RWPE2 (cell line): ENCODE data around the gene TBC1D5.

Source experiments
- ATAC-seq: fragments of 200-7000 bp; cut with Tn5 transposase; 3 replicates; pipeline ENCODE4 v1.9.1; 2021; ENCODE audit warnings: low read depth
- DNase-seq: peaks from one replicate; pipeline ENCODE4 v3.0.0-alpha.2; 2020; ENCODE audit warnings: low spot score
- H3K27ac ChIP-seq: fragments of 450-650 bp; 2 replicates; pipeline ENCODE4 v1.5.1; 2017; ENCODE audit warnings: mild to moderate bottlenecking; ENCODE audit not compliant: poor library complexity, severe bottlenecking
- H3K27me3 ChIP-seq: fragments of 250-450 bp; sonication (Bioruptor Pico); 2 replicates; pipeline ENCODE4 v1.5.1; 2021; ENCODE audit warnings: mild to moderate bottlenecking, moderate library complexity; ENCODE audit not compliant: insufficient read depth, poor library complexity, severe bottlenecking
- H3K36me3 ChIP-seq: fragments of 250-450 bp; sonication (Bioruptor Pico); 2 replicates; pipeline ENCODE4 v1.5.1; 2020; ENCODE audit warnings: low read depth, mild to moderate bottlenecking, moderate library complexity
- H3K4me1 ChIP-seq: fragments of 250-450 bp; sonication (Bioruptor Pico); 2 replicates; pipeline ENCODE4 v1.5.1; 2021; ENCODE audit warnings: mild to moderate bottlenecking, moderate library complexity; ENCODE audit not compliant: insufficient read depth, poor library complexity, severe bottlenecking
- H3K4me3 ChIP-seq: fragments of 250-450 bp; sonication (Bioruptor Pico); 2 replicates; pipeline ENCODE4 v1.5.1; 2021; ENCODE audit warnings: mild to moderate bottlenecking, moderate library complexity; ENCODE audit not compliant: severe bottlenecking
- H3K9me3 ChIP-seq: fragments of 250-450 bp; sonication (Bioruptor Pico); 2 replicates; pipeline ENCODE4 v1.5.1; 2021; ENCODE audit warnings: mild to moderate bottlenecking, moderate library complexity; ENCODE audit not compliant: severe bottlenecking
- CTCF ChIP-seq: fragments of 450-650 bp; IDR thresholded peaks from one replicate; pipeline ENCODE4 v1.5.1; 2017; ENCODE audit warnings: mild to moderate bottlenecking, moderate library complexity; ENCODE audit not compliant: poor library complexity, severe bottlenecking

TBC1D5 gene

GRCh38 chr3:17234382-17234781 is 508.0 kb downstream of the TBC1D5 start:
- Histone ChIP-seq H3K9me3 (no peaks in the 10 kb centered on the region), H3K27me3 (no peaks in the 10 kb centered on the region), H3K4me3 (no peak overlapping the region), H3K4me1 (no peaks in the 10 kb centered on the region), H3K27ac (no peak overlapping the region), H3K36me3 (peaks cover 11% of the 10 kb centered on the region)
- DNase-seq (no peak), ATAC-seq (no peak)
- TF ChIP-seq CTCF: no peak

GRCh38 chr3:17233398-17233800 is 509.0 kb downstream of the TBC1D5 start:
- Histone ChIP-seq H3K36me3 (peaks cover 10% of the 10 kb centered on the region), H3K4me1 (no peaks in the 10 kb centered on the region), H3K9me3 (no peaks in the 10 kb centered on the region), H3K27ac (no peak overlapping the region), H3K27me3 (no peaks in the 10 kb centered on the region), H3K4me3 (no peak overlapping the region)
- peak; percentile 72 for TF ChIP-seq CTCF
- no peak for DNase-seq
- ATAC-seq: peak; percentile 89

DNA sequence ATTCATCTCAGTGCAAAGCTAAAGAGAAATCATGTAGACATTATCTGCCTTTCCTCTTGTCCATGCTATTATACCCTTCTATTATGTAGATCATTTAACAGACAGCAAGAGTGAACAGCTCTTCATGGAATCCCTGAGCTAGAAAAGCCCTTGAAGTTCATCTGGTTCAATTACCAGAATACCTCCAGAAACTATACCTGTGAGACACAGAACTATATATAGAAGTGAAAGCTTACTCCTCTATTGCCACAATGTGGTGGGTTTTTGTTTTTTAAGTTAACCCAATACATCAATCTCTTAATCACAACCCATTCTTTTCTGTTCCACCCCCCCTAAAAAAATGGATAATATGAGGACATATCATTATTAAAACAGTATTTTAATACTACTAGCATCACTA is 510.0 kb downstream of the TBC1D5 start:
- Histone ChIP-seq H3K36me3 (peaks cover 6% of the 10 kb centered on the region; the same call in 1 of the 2 replicates), H3K4me1 (no peaks in the 10 kb centered on the region), H3K27me3 (no peaks in the 10 kb centered on the region), H3K4me3 (no peak overlapping the region), H3K9me3 (no peaks in the 10 kb centered on the region), H3K27ac (no peak overlapping the region)
- DNase-seq: no peak
- TF ChIP-seq CTCF: no peak
- no peak for ATAC-seq

DNA sequence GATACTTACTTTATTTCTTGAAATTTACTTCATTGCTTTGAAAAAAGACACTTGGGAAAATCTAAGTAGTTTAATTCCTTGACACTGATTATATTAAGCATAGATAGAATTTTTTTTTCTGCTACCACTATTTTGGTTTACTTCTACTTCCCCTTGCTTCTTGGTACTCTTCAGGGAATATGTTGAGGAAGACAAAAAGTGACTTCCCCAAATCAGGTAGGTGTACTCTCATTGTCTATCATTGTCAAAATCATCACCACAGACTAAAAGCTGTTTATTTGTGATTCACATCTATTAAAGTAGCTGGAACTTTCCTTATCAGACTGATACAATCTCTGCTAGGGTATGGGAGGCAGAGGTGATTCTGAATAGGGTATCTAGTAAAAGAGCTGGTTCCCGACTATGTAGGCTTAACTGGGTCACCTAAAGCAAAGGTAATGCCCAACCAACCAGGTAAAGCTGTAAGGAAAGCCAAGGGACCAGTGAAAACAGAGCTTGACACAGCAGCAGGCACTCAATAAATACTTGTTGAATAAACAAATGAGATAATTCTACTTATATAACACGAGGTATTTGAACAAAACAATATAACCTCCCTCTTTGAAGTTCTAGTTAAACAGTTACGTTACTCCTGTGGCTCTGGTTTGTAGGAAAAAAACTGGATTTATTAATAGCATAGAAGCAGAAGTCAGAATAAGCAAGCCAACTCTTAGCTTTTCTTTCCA is 510.7 kb downstream of the TBC1D5 start:
- Histone ChIP-seq H3K27ac (no peak overlapping the region), H3K36me3 (peaks cover 1% of the 10 kb centered on the region; the same call in 1 of the 2 replicates), H3K9me3 (no peaks in the 10 kb centered on the region), H3K4me1 (no peaks in the 10 kb centered on the region), H3K4me3 (no peak overlapping the region), H3K27me3 (no peaks in the 10 kb centered on the region)
- DNase-seq: no peak
- ATAC-seq: no peak
- TF ChIP-seq CTCF: no peak

DNA sequence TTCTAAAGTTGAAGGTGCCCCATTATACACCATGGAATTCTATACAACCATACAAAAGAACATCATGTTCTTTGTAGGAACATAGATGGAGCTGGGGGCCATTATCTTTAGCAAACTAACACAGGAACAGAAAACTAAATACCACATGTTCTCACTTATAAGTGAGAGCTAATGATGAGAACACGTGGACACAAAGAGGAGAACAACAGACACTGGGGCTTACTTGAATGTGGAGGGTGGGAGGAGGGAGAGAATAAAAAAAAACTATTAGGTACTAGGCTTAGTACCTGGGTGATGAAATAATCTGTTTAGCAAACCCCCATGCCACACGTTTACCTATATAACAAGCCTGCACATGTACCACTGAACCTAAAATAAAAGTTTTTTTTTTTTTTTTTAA is 515.0 kb downstream of the TBC1D5 start:
- ATAC-seq (no peak), DNase-seq (no peak)
- Histone ChIP-seq H3K27me3 (no peaks in the 10 kb centered on the region), H3K36me3 (no peaks in the 10 kb centered on the region), H3K27ac (no peak overlapping the region), H3K4me1 (no peaks in the 10 kb centered on the region), H3K4me3 (no peak overlapping the region), H3K9me3 (no peaks in the 10 kb centered on the region)
- TF ChIP-seq CTCF: no peak
